Caco-2 (cell line): ENCODE results near the gene MAGI1. TPM values are rescaled to one million over a fixed set of nuclear protein-coding genes. Genes with fewer than 3 reads are reported as not detected.

Experiments
- BruUV-seq: library from RNA; stranded (reverse); fragments of 400-500 nt; replicated peaks from 2 replicates; lab custom pipeline; 2021; lab: Mats Ljungman, UMichigan
- CTCF ChIA-PET: fragments of 300-600 bp; sonication (Branson Sonifier 250); formaldehyde crosslinking; loops from one replicate; lab custom pipeline; 2022; ENCODE audit warnings: antibody characterized with exemption; lab: Charles Lee
- POLR2A ChIA-PET: fragments of 300-600 bp; sonication (Branson Sonifier 250); formaldehyde crosslinking; loops from one replicate; lab custom pipeline; 2022; ENCODE audit warnings: antibody characterized with exemption; lab: Charles Lee
- DNase-seq, 2 experiments: peaks; one replicate each; pipeline versions ENCODE4 v3.0.0 to v3.0.0-alpha.2; 2020 to 2022
- H3K27me3 ChIP-seq: replicated peaks from 2 replicates; pipeline ENCODE4 v1.6.0; 2011; ENCODE audit warnings: low read length; ENCODE audit not compliant: control insufficient read depth, insufficient read depth
- H3K36me3 ChIP-seq: 2 replicates; pipeline ENCODE4 v1.5.1; 2011; ENCODE audit warnings: low read length; ENCODE audit not compliant: control insufficient read depth, insufficient read depth
- H3K4me1 ChIP-seq: fragments of 250-450 bp; sonication (Bioruptor Pico); 2 replicates; pipeline ENCODE4 v1.5.1; 2020; ENCODE audit warnings: mild to moderate bottlenecking
- H3K4me3 ChIP-seq: 2 replicates; pipeline ENCODE4 v1.5.1; 2011; ENCODE audit warnings: low read depth, mild to moderate bottlenecking, control low read depth, low read length
- H3K9me3 ChIP-seq: fragments of 250-450 bp; sonication (Bioruptor Pico); 2 replicates; pipeline ENCODE4 v1.5.1; 2020; ENCODE audit warnings: mild to moderate bottlenecking, moderate library complexity
- H3K27ac Mint-ChIP-seq: one replicate; pipeline ENCODE4 v1.8.0; 2022; ENCODE audit warnings: mixed read lengths; ENCODE audit not compliant: unreplicated experiment
- H3K27me3 Mint-ChIP-seq: one replicate; pipeline ENCODE4 v1.8.0; 2022; ENCODE audit warnings: mixed read lengths; ENCODE audit not compliant: insufficient read depth, unreplicated experiment
- H3K36me3 Mint-ChIP-seq: one replicate; pipeline ENCODE4 v1.8.0; 2022; ENCODE audit warnings: mild to moderate bottlenecking, mixed read lengths; ENCODE audit not compliant: insufficient read depth, unreplicated experiment
- H3K4me1 Mint-ChIP-seq: one replicate; pipeline ENCODE4 v1.8.0; 2022; ENCODE audit warnings: low read depth, mixed read lengths; ENCODE audit not compliant: unreplicated experiment
- H3K4me3 Mint-ChIP-seq: one replicate; pipeline ENCODE4 v1.8.0; 2022; ENCODE audit warnings: mild to moderate bottlenecking, moderate library complexity, mixed read lengths; ENCODE audit not compliant: unreplicated experiment
- H3K9me3 Mint-ChIP-seq: one replicate; pipeline ENCODE4 v1.8.0; 2022; ENCODE audit warnings: mixed read lengths; ENCODE audit not compliant: unreplicated experiment
- CTCF ChIP-seq, 2 experiments: fragments of 200-600 bp in 1 of 2; IDR thresholded peaks; 1 replicate in 1 of 2; 2 replicates in 1 of 2; pipeline versions ENCODE4 v1.5.1 to v1.8.0; 2011 to 2022; ENCODE audit warnings: antibody characterized with exemption in 1 of 2, control low read depth in 1 of 2, inconsistent platforms in 1 of 2, low read depth in 1 of 2, low read length in 1 of 2, mild to moderate bottlenecking in 1 of 2, moderate library complexity in 1 of 2; ENCODE audit not compliant: insufficient read depth in 1 of 2, severe bottlenecking in 1 of 2, unreplicated experiment in 1 of 2
- intact Hi-C: fragments of 100-400 bp; cut with micrococcal nuclease; formaldehyde crosslinking; loops from one replicate; pipeline ENCODE4 v1.10.0; 2022; ENCODE audit not compliant: unreplicated experiment
- total RNA-seq: library from RNA; stranded (reverse); gene quantifications from 2 replicates; pipeline ENCODE4 v1.2.3, GENCODE V29; 2022

MAGI1 gene
- total RNA-seq, 1 experiment from 2014 or later: 64.9 TPM

GRCh38 chr3:65979162-65979561, 59.6 kb downstream of the MAGI1 start:
- BruUV-seq: no TSS peak
- H3K9me3 ChIP-seq: no peaks in the 10 kb centered on the region
- H3K36me3 ChIP-seq: no peaks in the 10 kb centered on the region
- no peaks in the 10 kb centered on the region for H3K4me1 ChIP-seq
- no peaks in the 10 kb centered on the region for H3K27me3 Mint-ChIP-seq
- H3K4me3 ChIP-seq: no peak overlapping the region
- TF ChIP-seq CTCF (IDR thresholded peaks at IDR 0.05; ENCODE audit: insufficient read depth in 1 of 2, low read depth in 1 of 2, low read length in 1 of 2, severe bottlenecking in 1 of 2, unreplicated experiment in 1 of 2): no peak
- CTCF ChIA-PET: interaction anchor here (0.7 kb wide), 2 partner anchors 219 to 485 kb away, joined by 6 to 7 read pairs; no protein-coding TSS in a partner anchor
- H3K27me3 ChIP-seq: no peaks in the 10 kb centered on the region
- no peak overlapping the region for H3K4me3 Mint-ChIP-seq
- no peak overlapping the region for H3K27ac Mint-ChIP-seq
- H3K36me3 Mint-ChIP-seq: peaks cover 38% of the 10 kb centered on the region
- intact Hi-C loops: no loop called here
- H3K4me1 Mint-ChIP-seq: peaks cover 7% of the 10 kb centered on the region
- no peak for DNase-seq
- no peaks in the 10 kb centered on the region for H3K9me3 Mint-ChIP-seq
- POLR2A ChIA-PET: interaction anchor here (0.7 kb wide), 1 partner anchor 23 kb away, joined by 8 read pairs; no protein-coding TSS in a partner anchor

GRCh38 chr3:65978116-65978515, 60.6 kb downstream of the MAGI1 start:
- DNase-seq: no peak
- Histone ChIP-seq H3K27me3 (no peaks in the 10 kb centered on the region), H3K4me1 (no peaks in the 10 kb centered on the region), H3K4me3 (no peak overlapping the region), H3K36me3 (no peaks in the 10 kb centered on the region), H3K9me3 (no peaks in the 10 kb centered on the region)
- Mint-ChIP-seq H3K4me1 (no peaks in the 10 kb centered on the region), H3K9me3 (no peaks in the 10 kb centered on the region), H3K27me3 (no peaks in the 10 kb centered on the region), H3K36me3 (peaks cover 31% of the 10 kb centered on the region), H3K27ac (no peak overlapping the region), H3K4me3 (no peak overlapping the region)
- POLR2A ChIA-PET: no interaction called here
- intact Hi-C loops: no loop called here
- CTCF ChIA-PET: no interaction called here
- no peak for TF ChIP-seq CTCF (IDR thresholded peaks at IDR 0.05; ENCODE audit: insufficient read depth in 1 of 2, low read depth in 1 of 2, low read length in 1 of 2, severe bottlenecking in 1 of 2, unreplicated experiment in 1 of 2)
- no TSS peak for BruUV-seq

DNA sequence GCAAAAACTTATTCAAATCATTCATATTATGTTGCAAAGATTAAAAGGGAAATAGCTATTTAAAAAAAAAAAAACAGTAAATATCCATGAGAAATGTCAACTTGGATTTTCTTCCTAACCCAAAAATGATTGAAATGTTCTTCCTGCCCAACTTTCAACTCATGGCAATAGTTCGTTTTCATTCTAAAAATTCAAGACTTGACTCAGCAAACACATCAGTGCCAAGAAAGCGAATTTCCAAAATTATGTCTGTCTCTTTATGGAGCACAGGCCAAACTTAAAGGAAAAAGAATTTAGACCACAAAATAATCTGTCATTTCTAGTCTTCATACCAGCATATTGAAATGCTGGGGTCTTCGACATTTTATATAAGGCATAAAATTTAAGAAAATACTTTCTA, 63.7 kb downstream of the MAGI1 start:
- no peak overlapping the region for H3K4me3 Mint-ChIP-seq
- ChIA-PET POLR2A (no interaction called here), CTCF (no interaction called here)
- no peak overlapping the region for H3K4me3 ChIP-seq
- H3K27me3 ChIP-seq: no peaks in the 10 kb centered on the region
- peaks cover 45% of the 10 kb centered on the region for H3K36me3 Mint-ChIP-seq
- peaks cover 14% of the 10 kb centered on the region for H3K4me1 Mint-ChIP-seq
- no peaks in the 10 kb centered on the region for H3K9me3 Mint-ChIP-seq
- no peak for TF ChIP-seq CTCF (IDR thresholded peaks at IDR 0.05; ENCODE audit: insufficient read depth in 1 of 2, low read depth in 1 of 2, low read length in 1 of 2, severe bottlenecking in 1 of 2, unreplicated experiment in 1 of 2)
- H3K27ac Mint-ChIP-seq: no peak overlapping the region
- no peak for DNase-seq
- intact Hi-C loops: no loop called here
- no peaks in the 10 kb centered on the region for H3K27me3 Mint-ChIP-seq
- H3K9me3 ChIP-seq: no peaks in the 10 kb centered on the region
- peaks cover 11% of the 10 kb centered on the region for H3K4me1 ChIP-seq
- BruUV-seq: no TSS peak
- no peaks in the 10 kb centered on the region for H3K36me3 ChIP-seq
